Fibroblast of mammary gland (primary cell): ENCODE measurements around the gene SP3.

ENCODE experiments used
- DNase-seq: peaks from one replicate; pipeline ENCODE4 v3.0.0-alpha.2; 2010; ENCODE audit warnings: low read depth
- H3K4me3 ChIP-seq: 2 replicates; pipeline ENCODE4 v1.5.1; 2011; ENCODE audit warnings: low read depth, mild to moderate bottlenecking, low read length, moderate library complexity; ENCODE audit not compliant: control insufficient read depth
- TF ChIP-seq, protein P1 (sequence below): conservative IDR thresholded peaks from 2 replicates; pipeline ENCODE4 v1.5.1; 2011; ENCODE audit warnings: low read depth, low read length, inconsistent platforms; ENCODE audit not compliant: control insufficient read depth, insufficient read depth

SP3 gene

DNA sequence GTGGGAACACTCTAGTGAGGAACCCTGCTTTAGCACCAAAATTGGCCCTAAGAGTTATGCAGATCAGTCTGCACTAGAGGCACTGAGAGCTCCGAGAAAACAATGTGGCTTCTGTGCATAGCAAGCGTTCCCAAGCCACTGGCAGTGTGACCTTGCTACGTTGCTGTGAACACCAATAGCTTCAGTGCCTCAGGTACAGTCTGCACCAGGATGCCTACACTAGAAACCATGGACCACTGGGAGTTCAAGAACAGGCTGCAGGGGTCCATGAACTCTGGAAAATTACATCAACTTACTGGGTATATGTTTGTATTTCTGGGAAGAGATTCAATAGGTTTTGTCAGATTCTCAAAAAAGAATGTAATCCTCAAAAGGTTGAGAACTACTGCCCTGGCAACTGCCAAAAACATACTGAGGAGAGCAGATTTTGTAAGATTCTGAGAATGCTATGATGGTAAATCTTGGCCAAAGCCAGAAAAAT, 18.3 kb upstream of the SP3 start:
- H3K4me3 ChIP-seq = no peak overlapping the region
- TF ChIP-seq, protein P1, sequence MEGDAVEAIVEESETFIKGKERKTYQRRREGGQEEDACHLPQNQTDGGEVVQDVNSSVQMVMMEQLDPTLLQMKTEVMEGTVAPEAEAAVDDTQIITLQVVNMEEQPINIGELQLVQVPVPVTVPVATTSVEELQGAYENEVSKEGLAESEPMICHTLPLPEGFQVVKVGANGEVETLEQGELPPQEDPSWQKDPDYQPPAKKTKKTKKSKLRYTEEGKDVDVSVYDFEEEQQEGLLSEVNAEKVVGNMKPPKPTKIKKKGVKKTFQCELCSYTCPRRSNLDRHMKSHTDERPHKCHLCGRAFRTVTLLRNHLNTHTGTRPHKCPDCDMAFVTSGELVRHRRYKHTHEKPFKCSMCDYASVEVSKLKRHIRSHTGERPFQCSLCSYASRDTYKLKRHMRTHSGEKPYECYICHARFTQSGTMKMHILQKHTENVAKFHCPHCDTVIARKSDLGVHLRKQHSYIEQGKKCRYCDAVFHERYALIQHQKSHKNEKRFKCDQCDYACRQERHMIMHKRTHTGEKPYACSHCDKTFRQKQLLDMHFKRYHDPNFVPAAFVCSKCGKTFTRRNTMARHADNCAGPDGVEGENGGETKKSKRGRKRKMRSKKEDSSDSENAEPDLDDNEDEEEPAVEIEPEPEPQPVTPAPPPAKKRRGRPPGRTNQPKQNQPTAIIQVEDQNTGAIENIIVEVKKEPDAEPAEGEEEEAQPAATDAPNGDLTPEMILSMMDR = no peak
- peak; percentile 72 for DNase-seq

DNA sequence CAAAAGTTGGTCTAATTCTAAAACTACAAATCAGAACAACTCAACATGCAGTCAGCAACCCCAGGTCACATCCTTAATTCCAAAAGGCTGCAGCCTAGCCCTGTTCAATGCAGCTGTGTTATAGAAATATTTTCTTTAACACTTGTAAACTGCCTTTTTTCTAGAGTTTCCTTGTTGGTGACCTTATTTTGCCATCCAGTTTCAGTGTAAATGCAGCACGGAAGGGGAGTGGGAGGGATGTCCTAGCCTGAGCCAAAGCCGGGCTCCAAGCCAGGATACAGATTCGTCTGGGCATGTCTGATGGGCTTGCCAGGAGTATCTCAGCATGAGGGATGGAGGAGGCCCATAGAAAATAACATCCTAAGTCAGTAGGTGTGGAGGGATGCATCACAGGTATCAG, 17.7 kb upstream of the SP3 start:
- TF ChIP-seq, protein P1 = no peak
- DNase-seq = peak; percentile 83

DNA sequence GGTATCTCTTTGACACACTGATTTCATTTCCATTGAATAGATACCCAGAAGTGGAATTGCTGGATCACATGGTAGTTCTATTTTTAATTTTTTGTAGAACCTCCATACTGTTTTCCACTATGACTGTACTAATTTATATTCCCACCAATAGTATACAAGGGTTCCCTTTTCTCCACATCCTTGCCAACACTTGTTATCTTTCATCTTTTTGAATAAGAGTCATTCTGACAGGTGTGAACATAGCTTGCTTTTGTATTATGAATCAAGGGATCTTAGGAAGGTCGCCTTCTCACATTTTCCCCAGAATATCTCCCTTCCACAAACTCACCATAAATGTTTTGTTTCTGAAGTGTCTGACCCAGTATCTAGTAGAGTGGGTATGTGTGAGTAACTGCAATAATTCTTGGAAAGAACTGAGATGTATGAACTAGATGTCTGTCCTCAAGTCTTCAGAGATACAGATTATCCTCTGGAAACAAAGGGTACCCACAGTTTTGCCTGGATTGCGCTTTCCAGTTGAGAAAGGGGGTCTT, 17.1 kb upstream of the SP3 start:
- TF ChIP-seq, protein P1 = no peak
- no peak for DNase-seq
- no peak overlapping the region for H3K4me3 ChIP-seq

More for the DNA sequence above, 17.7 kb upstream of the SP3 start:
- H3K4me3 ChIP-seq = no peak overlapping the region

DNA sequence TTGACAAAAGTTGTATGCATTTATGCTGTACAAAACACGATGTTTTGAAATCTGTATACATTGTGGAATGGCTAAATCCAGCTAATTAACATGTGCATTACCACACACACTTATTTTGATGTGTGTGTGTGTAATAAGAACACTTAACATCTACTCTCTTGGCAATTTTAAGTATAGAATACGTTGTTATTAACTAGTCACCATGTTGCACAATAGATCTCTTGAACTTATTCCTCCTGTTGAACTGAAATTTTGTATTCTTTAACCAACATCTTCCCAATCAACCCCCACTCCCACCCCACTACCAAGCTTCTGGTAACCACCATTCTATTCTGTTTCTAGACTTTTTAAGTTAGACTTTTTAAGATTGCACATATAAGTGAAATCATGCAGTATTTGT, 16.3 kb upstream of the SP3 start:
- H3K4me3 ChIP-seq = no peak overlapping the region
- TF ChIP-seq, protein P1 = no peak
- no peak for DNase-seq

DNA sequence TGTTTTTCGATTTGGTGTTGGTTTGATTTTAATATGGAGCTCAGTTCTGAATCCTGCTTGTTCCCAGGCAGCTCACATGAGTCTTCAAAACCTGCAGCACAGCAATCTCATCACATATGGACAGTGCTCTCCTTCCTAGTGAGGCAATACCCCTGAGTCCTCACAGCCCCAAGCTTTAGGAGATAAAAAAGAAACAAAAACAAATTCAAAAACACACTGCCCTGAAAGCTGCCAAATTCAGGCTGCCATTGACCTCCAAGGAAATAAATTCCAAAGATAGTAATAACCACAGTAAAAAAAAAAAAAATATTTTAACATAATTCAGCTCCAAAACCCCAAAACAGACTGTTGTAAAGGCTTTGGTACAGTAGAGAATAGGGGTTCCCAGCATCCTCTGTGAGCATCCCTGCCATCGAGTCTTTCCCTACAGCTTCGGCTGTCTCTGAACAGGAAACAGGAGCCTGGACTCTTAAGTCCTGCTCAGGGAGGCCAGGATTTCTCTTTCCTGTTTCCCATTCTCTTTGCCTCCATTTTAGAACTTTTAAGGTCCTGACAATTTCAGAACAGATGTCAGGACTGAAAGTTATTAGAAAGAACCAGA, 14.7 kb upstream of the SP3 start:
- TF ChIP-seq, protein P1 = no peak
- no peak overlapping the region for H3K4me3 ChIP-seq
- peak; percentile 82 for DNase-seq

DNA sequence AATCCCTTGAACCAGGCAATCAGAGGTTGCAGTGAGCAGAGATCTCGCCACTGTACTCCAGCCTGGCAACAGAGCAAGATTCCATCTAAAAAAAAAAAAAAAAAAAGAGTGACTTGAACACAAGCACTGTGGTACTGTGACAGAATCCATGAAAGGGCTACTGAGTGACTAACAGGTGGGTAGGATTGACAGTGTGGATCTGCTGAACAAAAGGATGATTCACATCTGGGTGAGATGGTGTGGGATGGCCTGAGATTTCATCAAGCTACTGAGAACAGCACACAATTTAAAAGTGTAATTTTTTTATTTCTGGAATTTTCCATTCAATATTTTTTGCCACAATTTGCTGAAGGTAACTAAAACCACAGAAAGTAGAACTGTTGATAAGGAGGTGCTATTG, 13.3 kb upstream of the SP3 start:
- no peak overlapping the region for H3K4me3 ChIP-seq
- DNase-seq = peak; percentile 68
- TF ChIP-seq, protein P1 = no peak
